Fibroblast of skin of scalp (primary cell): ENCODE measurements around the gene IL25.

Experiments
- DNase-seq: peaks from one replicate; pipeline ENCODE4 v3.0.0-alpha.2; 2013

The IL25 gene

DNA sequence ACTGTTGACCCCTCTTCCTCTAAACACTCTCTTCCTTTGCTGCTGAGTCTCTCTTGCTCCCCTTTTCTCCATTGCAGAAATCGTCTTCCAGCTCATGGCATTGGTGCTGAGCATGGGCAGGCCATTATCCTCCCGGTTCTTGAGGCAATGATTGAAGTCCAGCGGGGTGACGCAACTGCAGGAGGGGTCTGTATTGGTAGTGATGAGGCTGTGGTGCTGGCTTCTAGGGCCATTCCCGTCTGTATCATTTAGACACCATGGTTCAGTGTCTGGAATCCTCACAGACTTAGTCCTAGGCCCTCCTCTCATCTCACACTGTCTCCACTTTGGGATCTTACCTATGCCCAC lies 19.2 kb upstream of the IL25 start:
- no peak for DNase-seq

DNA sequence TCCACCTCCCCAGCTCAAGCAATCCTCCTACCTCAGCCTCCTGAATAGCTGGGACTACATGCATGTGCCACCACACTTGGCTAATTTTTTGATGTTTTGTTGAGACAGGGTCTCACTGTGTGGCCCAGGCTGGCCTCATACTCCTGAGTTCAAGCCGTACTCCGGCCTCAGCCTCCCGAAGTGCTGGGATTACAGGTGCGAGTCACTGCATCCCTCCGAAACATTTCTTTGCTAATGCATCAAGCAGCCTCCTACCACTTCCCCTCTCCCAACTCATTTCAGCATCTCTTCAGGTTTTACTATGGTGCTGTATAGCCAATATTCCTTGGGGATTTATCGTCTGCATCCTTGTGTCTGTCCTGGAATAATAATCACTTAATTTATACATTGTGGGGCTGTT lies 17.6 kb upstream of the IL25 start:
- DNase-seq: no peak

DNA sequence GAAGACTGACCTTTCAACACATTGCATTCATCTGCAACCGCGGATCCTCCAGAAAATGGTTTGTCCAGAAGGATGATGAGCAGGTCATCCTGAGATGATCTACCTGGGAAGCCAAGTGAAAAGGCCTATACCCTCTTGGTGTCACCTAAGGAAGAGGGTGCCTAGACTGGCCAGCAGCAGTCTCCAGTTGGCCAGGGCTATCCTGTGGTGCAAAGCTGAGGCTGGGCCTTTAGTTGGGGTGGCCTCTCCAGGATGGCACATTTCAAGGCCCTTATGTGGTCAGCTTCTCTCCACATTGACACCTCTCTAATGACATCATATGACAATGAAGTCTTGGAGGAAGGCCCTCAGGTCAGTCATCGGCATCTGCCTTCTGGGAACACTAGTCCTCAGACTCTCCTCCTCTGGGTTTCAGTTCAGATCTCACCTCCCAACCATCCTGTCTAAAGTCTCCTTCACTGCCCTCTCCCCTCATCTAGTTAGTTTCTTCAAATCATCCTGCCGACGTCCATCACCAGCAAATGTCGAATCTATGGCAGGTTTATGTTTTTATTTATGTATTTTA lies 16.7 kb upstream of the IL25 start:
- no peak for DNase-seq

DNA sequence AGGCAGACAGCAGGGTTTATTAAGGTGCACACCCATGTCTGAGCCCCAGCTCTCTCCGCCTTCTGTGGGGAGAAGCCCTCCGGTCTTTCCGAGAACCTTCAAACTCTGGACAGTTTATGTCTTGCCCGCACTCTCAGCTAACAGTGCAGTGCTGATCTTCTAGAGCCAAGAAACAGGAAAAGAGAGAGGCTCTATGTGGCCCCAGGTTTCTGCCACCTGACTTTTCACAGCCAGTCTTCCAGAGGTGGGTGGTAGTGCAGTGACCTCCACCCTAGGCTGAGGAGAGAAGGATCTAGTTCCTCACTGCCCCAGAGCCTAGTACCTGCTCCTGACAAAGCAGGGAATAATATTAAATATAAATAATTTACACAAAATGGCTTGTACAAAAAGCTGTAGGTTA lies 15.9 kb upstream of the IL25 start:
- no peak for DNase-seq

DNA sequence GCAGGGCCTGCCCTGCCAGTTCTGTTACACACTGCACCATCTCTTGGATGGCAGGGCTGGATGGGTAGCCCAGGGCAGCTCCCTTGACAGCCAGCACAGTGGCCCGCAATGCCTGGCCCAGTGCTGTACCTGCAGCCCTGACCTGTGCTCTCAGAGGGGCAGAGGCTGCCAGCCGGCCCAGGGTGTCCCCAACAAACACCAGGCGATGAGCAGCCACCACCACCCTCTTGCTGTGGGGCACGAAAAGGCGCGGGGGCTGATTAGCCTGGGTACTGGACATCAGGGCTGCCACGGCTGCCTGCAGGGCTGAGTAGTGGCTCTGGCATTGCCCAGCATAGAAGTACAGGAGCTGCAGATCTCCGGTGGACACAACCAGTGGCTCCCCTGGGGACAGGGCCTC lies 15.3 kb upstream of the IL25 start:
- DNase-seq: no peak

DNA sequence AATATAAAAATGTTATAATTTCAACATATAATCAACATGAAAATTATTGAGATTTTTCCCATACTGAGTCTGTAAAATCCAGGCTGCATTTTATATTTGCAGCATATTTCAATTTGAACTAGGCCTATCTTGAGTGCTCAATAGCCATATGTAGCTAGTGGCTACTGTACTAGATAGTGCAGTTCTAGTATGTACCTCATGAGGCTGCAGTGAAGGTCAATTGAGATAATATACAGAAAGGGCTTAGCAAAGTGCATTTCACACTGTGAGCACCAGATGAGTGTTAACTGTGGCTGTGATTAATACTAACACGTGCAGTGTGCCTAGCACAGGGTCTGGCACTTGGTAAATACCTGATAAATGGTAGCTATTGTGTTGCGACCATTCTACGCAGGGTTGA lies 14.6 kb upstream of the IL25 start:
- no peak for DNase-seq

DNA sequence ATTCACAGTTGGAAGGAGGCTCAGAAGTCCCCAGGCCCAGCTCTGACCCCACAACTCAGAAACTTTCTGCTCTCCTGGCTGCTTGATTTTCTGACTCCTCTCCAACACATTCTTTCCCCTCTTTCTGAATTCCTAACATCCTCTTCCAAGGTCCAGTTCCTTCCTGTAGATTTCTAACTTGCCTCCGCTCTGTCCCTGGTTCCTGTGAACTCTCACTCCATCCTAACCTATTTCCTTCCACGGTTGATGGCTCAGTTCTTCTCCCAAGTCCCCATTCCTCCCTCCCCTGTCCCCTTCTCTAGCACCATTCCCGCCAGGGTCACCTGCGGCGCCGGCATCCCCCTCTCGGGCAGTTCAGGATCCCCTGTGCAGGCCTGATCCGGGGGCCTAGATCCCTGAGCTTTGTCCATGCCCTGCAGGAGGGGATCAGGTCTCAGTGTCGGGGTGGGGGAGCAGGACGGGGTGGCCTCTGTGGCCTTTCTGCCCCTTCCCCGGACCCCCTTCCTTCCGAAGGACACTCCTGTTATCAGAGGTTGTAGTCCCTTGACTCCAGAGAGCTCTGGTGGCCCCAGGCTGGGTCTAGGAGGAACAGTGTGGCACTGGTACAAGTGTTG lies 13.9 kb upstream of the IL25 start:
- DNase-seq: no peak

DNA sequence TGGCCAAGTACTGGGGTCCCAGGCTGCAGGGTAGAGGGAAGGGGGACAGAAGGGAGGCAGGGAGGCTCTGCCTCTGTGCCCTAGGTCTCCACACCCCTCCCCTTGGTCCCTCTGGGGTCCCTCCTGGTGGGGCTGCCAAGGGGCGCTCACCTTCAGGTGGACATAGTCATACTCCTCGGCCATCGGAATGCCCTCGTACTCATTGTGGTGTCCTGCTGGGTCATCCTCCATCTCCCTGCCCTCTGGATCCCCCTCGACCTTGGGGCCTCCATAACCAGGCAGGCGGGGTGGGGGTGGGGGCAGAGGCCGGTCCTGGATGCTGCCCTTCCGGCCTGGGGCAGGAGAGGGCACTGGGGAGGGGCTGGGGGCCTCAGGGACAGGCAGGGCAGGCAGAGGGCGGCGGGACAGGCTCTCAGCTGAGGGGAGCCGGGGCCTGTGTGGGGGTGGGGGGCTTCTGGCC lies 13.4 kb upstream of the IL25 start:
- no peak for DNase-seq

DNA sequence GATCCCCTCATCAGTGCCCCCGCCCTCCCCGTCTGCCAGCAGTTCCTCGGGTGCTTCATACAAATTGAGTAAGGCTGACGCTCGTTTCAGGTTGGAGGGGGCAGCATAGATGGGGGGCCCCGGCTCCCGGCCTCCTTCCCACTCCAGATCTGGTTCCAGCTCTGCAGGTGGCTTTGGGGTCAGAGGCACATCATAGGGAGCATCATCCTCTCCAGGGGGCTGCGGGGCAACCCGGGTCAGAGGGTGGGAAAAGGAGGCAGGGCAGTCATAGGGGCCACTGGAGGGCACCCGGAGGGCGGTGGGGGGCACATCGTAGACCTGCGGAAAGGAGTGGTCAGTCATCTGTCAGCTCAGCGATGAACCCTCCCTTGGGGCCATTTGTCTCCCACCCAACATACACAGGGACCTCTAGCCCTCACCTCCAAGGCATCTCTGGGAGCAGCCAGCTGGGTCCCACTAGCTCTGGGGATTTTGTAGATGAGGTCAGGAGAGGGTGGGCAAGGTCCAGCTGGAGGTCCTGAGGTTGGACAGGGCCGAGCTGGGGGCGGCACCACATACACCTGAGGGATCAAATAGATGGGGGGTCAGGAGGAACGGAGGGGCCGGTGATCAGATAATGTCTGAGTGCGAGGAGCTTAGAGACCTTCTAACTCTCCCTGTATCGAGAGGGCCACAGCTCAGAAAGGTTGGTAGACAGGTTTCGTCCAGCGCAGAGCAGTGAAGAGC lies 12.7 kb upstream of the IL25 start:
- no peak for DNase-seq

DNA sequence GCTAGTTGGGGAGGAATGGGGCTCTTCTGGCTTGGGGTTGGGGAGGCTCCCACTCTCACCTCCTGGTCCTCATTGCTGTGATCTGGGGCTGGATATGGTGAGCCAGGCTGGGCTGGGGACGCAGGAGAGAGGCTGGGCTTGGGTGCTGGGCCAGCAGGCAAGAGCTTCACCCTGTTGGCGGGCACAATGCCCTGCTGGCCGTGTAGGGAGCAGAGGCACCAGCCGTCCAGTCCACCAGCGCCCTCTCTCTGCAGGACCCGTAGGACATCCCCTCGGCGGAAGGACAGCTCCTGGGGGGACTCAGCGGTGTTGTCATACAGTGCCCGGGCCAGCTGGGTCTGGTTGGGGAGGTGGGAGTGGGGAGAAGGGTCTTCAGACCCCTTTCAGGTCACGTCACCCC lies 12.1 kb upstream of the IL25 start:
- DNase-seq: no peak

DNA sequence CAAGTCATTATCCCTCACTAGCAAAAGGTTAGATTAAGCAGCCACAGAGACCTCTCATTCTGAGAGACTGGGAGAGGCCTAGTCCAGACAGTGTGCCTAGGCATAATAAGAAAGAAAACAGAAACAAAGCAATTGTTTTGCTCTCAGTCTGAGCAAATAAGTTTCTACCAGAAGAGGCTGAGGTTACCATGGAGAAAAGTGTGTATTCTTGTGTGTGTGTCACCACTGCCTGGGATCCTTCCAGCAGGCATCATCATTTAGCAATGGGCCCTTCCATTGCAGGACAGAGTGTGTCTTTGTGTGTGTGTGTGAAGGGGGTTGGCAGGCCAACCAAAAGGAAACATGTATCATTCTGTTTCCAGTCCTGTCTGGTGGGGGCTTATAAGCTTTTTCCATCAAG lies 11.3 kb upstream of the IL25 start:
- peak; percentile 36 for DNase-seq

DNA sequence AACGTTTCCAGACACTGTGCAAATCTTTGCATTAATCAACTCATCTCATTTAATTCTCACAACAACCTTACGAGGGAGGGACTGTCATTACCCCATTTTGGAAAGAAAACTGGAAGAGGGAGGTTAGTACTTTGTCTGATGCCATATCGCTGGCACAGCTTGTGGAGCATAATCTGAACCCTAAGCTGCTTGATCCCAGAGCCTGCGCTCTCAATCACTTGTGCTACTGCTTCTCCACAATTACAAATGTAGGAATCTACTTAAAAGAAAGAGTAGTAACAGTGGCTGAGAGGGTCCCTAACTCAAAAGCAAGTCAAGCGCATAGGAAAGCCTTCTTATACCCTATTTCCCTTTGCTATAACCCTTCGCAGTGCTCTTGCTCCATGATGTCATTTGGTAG lies 10.8 kb upstream of the IL25 start:
- no peak for DNase-seq

DNA sequence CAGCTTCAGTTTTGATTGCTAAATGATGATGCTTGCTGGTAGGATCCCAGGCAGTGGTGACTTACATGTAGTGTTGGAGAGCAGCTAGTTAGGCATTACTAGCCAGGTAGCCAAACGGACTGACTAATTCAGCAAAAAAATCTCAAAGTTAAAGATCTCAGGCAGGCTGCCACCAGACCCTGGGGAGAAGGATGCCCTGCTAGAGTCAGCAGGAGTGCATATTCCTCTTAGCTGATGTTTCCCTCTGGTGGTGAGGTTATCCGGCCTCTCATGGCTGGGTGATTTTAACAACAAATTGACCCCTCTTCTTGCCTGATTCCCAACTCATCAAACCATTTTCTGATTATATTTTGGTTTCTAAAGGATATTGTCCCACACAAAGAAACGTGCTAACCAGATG lies 10.4 kb upstream of the IL25 start:
- no peak for DNase-seq

DNA sequence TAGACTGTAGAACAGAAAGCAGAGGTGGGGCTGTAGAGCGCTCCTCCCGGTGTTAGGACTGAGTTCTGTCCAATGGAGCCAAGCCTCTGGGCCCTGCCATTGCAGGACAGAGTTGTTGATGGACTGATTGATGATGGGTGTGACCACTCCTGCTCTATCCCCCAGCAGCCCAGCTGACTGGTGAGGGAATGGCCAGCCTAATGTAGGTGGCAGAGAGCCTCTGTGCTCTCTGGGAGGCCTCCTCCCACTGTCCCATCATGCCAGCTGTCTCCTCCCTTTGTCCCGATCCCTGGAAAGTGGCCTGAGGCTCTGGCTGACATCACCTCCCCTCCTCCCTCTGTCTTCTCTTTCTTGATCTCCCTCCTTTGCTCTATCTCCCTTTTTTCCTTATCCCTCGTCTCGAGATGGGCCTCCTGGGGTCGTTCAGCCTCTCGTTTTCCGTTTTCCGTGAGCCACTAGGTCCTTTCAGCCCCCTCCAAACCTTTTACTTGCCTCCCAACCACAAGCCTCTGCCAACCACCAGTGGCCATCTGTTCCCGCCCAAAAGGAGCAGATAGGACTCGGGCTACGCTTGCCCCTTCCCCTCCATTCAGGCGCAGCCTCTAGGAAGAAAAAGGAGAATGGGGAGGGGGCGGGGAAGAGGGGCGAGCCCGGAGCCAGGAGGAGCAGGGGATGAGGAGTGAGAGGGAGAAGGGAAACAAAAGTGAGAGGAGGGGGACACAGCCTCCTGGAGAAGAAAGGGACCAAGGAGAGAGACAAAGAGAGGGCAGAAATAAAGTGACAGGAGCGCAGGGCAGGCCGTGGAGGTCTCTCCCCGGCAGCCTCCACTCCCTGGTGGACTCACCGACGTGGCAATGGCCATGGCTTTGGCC lies 8.2 kb upstream of the IL25 start:
- peak; percentile 72 for DNase-seq

DNA sequence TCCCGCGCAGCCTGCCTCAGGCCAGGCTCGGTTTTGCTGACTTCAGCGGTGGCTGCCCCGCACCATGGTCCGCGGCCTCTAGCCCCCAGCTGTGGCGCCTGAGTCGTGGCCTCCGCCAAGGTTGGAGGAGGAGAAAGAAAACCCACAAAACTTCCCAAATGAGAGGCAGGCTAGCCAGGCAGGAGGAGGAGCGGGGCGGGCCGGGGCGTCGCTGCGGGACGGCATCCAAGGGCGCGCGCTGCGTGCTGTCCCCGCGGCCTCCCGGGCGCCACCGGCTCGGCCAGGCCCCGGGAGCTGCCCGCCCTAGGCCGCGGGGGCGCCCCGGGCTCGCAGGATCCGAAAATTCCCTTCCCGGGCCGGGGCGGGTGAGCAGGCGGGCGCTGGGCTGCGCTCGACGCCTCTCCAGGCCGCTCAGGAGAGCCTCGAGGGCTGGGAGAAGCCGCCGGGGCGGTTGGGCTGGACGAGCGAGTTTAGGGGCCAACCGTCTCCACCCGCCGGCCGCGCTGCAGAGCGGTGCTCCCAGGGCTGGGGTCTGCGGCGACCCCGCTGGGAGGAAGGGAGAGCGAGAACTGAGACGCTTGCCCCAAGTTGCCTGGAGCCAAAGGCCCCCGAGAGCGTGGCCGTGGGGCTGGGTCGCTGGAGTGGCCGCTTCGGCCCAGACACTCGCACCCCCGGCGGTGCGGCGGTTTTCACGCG lies 7.4 kb upstream of the IL25 start, which contains the start of gene EFS:
TSS of gene EFS (minus strand) at position 137 of the 696 bp plus-strand sequence. CDS start 147 bp downstream, outside the sequence.
- peak; percentile 55 for DNase-seq

DNA sequence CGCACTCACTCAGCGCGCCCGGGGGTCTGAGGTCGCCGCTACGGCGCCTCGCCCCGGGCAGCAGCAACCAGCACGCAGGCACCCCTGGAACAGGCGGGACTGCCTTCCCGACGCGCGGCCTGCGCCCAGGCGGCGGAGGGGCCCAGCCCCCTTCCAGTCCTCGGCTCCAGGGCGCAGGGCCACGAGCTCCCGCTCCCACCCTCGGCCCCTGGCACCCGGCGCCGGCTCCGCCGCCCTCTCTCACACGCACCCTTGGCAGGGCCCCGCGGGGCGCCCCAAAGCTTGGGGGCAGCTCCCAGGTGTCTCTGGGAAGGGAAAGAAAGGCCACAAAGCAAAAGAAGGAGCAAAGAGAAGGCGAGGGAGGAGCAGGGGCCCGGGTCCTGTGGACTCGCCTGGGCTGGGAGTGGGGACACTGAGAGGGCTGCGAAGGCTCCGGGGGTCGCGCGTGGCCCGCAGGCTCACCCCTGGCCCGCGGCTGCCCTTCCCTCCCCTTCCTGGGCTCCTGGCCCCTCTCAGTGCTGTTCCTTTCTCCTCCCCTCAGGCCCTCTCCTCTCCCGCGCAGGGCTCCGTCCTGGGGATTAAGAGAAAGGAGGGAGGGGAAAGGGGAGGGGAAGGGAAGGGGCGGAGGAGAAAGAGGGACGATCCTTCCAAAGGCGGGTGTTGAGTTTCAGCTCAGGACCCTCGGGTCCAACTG lies 6.7 kb upstream of the IL25 start:
- peak; percentile 85 for DNase-seq

DNA sequence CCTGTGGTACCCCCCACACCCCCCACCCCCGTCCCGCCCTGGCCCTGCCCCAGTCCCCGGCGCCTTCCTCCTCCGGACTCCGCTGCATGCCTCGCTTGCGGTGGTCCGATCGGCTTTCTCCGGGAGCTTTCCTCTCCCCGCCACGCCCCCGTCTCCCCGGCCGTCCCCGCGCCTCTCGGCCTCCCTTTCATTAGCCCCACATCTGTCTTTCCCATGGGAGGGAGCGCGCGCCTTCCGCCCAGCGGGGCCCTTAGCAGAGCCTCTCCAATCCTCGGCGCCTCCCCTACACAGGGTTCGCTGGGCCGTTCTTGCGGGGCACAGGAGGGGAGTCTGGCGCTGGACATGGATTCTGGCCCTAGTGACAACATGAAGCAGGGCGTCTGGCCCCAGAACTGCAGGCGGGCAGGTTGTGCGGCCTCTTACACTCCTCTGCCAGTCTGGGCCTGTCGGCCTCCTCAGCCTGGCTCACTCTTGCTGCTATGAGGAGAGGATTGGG lies 6.1 kb upstream of the IL25 start:
- peak; percentile 77 for DNase-seq

DNA sequence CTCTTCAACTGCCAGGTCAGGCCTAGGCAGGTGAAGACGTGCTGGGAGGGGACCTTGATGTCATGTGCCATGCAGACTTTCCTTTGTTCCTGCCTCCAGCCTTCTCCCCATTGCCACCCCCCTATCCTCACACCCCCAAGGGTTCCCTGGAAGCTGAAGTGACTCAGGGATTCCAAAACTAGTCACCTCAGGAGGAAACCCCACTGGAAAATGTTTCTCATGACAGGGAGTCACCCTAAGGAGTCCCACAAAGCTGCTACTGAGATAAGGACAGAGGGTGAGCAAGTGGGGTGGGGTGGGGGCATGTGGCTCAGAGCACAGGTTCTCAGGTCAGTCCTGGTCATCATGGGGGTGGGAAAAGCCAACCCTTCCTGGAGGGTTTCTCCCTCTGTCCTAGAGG lies 2.4 kb upstream of the IL25 start:
- DNase-seq: no peak

DNA sequence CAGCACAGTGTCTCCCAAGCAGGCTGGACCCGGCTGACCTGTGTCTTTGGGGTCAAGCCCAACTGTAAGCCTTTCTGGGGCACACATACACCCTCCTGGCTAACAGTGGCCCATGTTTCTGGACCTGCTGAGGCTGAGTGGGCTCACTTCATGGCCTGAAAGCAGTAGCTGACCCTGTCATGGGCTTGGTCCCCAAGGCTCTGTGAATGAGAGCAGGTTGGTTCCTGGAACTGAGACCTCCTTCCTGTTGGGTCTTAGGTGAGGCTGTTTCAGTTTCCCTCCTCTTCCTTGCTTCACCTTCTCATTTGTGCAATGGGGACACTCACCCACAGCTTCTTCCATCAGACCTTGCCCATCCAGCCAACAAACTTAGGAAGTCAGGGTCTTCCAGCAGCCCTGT lies 744 bp upstream of the IL25 start:
- no peak for DNase-seq

DNA sequence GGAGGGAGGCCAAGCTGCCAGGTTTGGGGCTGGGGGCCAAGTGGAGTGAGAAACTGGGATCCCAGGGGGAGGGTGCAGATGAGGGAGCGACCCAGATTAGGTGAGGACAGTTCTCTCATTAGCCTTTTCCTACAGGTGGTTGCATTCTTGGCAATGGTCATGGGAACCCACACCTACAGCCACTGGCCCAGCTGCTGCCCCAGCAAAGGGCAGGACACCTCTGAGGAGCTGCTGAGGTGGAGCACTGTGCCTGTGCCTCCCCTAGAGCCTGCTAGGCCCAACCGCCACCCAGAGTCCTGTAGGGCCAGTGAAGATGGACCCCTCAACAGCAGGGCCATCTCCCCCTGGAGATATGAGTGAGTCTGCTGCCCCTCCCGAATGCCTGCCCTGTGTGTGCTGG lies 432 bp downstream of the IL25 start:
- no peak for DNase-seq

DNA sequence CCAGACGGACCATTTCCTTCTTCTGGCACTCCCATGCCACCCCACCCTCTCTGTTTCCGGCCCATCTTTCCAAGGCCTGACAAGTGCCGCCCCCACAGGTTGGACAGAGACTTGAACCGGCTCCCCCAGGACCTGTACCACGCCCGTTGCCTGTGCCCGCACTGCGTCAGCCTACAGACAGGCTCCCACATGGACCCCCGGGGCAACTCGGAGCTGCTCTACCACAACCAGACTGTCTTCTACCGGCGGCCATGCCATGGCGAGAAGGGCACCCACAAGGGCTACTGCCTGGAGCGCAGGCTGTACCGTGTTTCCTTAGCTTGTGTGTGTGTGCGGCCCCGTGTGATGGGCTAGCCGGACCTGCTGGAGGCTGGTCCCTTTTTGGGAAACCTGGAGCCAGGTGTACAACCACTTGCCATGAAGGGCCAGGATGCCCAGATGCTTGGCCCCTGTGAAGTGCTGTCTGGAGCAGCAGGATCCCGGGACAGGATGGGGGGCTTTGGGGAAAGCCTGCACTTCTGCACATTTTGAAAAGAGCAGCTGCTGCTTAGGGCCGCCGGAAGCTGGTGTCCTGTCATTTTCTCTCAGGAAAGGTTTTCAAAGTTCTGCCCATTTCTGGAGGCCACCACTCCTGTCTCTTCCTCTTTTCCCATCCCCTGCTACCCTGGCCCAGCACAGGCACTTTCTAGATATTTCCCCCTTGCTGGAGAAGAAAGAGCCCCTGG lies 3.1 kb downstream of the IL25 start:
- no peak for DNase-seq
